ENCODE data around the gene SPAAR.

The SPAAR gene

DNA sequence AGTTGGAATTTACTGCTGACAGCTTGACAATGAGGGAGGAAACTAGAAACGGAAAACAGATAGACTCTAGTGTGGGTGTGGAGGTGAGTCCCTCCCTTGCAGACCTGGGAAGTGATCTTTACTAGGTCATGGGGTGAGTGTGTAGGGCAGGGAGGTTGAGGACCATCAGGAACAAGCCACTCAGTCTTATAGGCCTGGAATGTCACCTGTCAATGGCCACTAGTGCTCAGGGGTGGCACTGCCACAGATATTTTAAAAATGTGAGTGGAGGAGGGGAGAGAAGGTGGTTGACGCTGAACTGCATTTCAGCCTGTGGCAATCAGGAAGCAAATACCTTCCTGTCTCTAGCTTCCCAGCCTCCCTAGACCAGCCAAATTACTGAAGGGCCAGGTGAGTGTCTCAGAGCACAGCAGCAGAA, 39.6 kb downstream of the SPAAR start:
- Histone ChIP-seq H3K4me3 (ENCODE audit: low read length in 2 of 2) (no peak overlapping the region), H3K27ac (ENCODE audit: low read length) (no peak overlapping the region), H3K4me1 (ENCODE audit: control insufficient read depth, insufficient read depth, low read length) (peaks cover 4% of the 10 kb centered on the region), H3K9me3 (ENCODE audit: control insufficient read depth in 2 of 2, low read length in 2 of 2) (no peaks in the 10 kb centered on the region), H3K9ac (ENCODE audit: low read length in 2 of 2) (no peak overlapping the region), H3K36me3 (ENCODE audit: control insufficient read depth in 2 of 2, insufficient read depth in 2 of 2, low read length in 2 of 2) (no peaks in the 10 kb centered on the region), H3K27me3 (ENCODE audit: control insufficient read depth in 1 of 2, insufficient read depth in 2 of 2, low read length in 2 of 2) (peaks cover 2% of the 10 kb centered on the region in 2 donors)

DNA sequence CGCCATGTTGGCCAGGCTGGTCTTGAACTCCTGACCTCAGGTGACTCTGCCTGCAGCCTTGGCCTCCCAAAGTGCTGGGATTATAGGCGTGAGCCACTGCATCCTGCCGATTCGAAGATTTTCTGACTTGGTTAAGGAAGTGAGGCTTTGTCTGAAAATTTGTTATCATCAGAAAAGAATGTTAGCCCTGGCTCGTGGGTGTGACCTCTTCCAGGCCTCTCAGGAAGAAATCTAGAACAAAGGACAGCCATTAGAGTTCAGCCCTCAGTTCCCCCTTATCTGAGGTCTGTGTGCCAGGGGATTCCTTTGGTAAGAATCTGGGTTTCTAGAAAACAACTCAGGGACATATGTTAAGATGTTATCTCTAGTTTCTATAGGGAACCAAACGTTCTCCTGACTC, 42.4 kb downstream of the SPAAR start:
- Histone ChIP-seq H3K4me1 (ENCODE audit: control insufficient read depth, insufficient read depth, low read length) (peaks cover 4% of the 10 kb centered on the region), H3K36me3 (ENCODE audit: control insufficient read depth in 2 of 2, insufficient read depth in 2 of 2, low read length in 2 of 2) (no peaks in the 10 kb centered on the region), H3K9me3 (ENCODE audit: control insufficient read depth in 2 of 2, low read length in 2 of 2) (no peaks in the 10 kb centered on the region), H3K9ac (ENCODE audit: low read length in 2 of 2) (no peak overlapping the region), H3K27me3 (ENCODE audit: control insufficient read depth in 1 of 2, insufficient read depth in 2 of 2, low read length in 2 of 2) (peaks cover 2% of the 10 kb centered on the region in 2 donors), H3K4me3 (ENCODE audit: low read length in 2 of 2) (no peak overlapping the region), H3K27ac (ENCODE audit: low read length) (no peak overlapping the region)

DNA sequence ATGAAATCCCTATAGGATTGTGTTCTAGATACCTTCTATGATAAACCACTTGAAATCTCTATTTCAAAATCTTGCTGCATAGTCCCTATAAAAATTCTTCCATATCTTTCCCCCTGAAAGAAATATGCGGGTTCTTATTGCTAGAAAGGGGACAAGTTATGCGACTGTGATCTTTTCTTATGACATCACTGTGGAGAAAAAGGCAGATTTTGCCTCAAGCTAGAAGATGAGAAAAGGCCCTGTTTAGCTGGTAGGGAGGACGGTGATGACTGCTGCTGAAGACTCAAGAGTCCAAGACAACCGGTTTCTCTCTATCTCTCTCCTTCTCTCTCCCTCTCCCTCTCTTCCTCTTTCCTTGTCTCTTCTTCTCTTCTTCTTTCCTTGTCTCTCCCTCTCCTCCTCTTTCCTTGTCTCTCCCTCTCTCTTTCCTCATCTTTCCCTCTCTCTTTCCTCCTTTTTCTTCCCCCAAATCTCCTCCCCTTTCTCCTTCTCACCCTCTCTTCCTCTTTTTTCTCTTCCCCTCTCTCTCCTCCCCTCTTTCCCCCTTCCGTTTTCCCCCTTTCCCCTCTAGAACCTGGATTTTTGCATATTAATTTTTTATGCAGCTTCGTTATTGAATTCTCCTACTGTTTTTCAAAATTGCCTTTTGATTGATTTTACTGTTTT, 43.4 kb downstream of the SPAAR start:
- Histone ChIP-seq H3K4me1 (ENCODE audit: control insufficient read depth, insufficient read depth, low read length) (peaks cover 4% of the 10 kb centered on the region), H3K9me3 (ENCODE audit: control insufficient read depth in 2 of 2, low read length in 2 of 2) (no peaks in the 10 kb centered on the region), H3K36me3 (ENCODE audit: control insufficient read depth in 2 of 2, insufficient read depth in 2 of 2, low read length in 2 of 2) (no peaks in the 10 kb centered on the region), H3K9ac (ENCODE audit: low read length in 2 of 2) (no peak overlapping the region), H3K27ac (ENCODE audit: low read length) (no peak overlapping the region), H3K4me3 (ENCODE audit: low read length in 2 of 2) (no peak overlapping the region), H3K27me3 (ENCODE audit: control insufficient read depth in 1 of 2, insufficient read depth in 2 of 2, low read length in 2 of 2) (peaks cover 2 to 6% of the 10 kb centered on the region in 2 donors)

DNA sequence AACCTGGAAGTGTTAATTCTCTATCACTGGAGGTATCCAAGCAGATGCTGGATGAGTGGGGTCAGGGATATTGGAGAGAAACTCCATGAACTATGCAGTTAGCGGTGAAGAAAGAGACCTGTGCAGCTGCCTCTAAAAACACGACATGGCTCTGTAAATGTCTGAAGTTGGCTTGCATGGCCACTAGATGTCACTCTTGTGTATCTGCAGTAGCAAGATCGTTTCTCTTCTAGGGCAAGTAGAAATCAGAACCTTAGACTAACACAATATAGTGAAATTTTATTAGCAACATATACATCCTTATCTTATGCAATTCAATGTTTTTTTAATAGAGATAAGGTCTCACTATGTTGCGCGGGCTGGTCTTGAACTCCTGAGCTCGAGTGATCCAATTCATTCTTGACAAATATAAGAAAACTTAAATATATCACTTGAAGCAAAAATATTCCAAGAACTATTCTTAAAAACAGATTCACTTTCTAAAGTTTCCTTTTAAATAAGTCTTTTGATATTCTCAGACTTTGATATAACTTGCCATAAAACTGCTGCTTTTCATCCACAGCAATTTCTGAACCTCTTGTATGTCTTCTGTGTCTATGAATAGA, 45.8 kb downstream of the SPAAR start:
- Histone ChIP-seq H3K9me3 (ENCODE audit: control insufficient read depth in 2 of 2, low read length in 2 of 2) (no peaks in the 10 kb centered on the region), H3K27ac (ENCODE audit: low read length) (no peak overlapping the region), H3K4me3 (ENCODE audit: low read length in 2 of 2) (no peak overlapping the region), H3K9ac (ENCODE audit: low read length in 2 of 2) (no peak overlapping the region), H3K27me3 (ENCODE audit: control insufficient read depth in 1 of 2, insufficient read depth in 2 of 2, low read length in 2 of 2) (peaks cover 2 to 10% of the 10 kb centered on the region in 2 donors), H3K4me1 (ENCODE audit: control insufficient read depth, insufficient read depth, low read length) (no peaks in the 10 kb centered on the region), H3K36me3 (ENCODE audit: control insufficient read depth in 2 of 2, insufficient read depth in 2 of 2, low read length in 2 of 2) (no peaks in the 10 kb centered on the region)

DNA sequence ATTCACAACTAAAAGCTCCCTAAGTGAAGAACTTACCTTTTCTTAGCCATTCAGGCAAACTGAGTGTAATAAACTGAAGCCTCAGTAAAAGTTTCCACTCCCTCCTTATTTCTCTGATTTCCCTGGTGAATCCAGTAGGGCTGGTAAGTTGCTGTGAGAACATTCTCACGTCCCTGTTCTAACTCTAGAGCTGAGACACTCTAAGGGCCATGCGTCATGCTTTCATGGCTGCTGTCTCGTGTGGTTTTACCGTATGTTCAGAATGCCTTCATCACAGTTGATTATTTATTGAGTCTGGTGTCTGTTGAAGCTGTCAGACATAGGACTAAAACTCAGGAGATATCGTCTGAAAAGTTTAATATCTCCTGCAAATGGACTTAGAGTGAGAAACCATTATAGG, 47.4 kb downstream of the SPAAR start:
- Histone ChIP-seq H3K27me3 (ENCODE audit: control insufficient read depth in 1 of 2, insufficient read depth in 2 of 2, low read length in 2 of 2) (peaks cover 2 to 9% of the 10 kb centered on the region in 2 donors), H3K4me1 (ENCODE audit: control insufficient read depth, insufficient read depth, low read length) (no peaks in the 10 kb centered on the region), H3K9me3 (ENCODE audit: control insufficient read depth in 2 of 2, low read length in 2 of 2) (no peaks in the 10 kb centered on the region), H3K36me3 (ENCODE audit: control insufficient read depth in 2 of 2, insufficient read depth in 2 of 2, low read length in 2 of 2) (no peaks in the 10 kb centered on the region), H3K27ac (ENCODE audit: low read length) (no peak overlapping the region), H3K4me3 (ENCODE audit: low read length in 2 of 2) (no peak overlapping the region), H3K9ac (ENCODE audit: low read length in 2 of 2) (no peak overlapping the region)

DNA sequence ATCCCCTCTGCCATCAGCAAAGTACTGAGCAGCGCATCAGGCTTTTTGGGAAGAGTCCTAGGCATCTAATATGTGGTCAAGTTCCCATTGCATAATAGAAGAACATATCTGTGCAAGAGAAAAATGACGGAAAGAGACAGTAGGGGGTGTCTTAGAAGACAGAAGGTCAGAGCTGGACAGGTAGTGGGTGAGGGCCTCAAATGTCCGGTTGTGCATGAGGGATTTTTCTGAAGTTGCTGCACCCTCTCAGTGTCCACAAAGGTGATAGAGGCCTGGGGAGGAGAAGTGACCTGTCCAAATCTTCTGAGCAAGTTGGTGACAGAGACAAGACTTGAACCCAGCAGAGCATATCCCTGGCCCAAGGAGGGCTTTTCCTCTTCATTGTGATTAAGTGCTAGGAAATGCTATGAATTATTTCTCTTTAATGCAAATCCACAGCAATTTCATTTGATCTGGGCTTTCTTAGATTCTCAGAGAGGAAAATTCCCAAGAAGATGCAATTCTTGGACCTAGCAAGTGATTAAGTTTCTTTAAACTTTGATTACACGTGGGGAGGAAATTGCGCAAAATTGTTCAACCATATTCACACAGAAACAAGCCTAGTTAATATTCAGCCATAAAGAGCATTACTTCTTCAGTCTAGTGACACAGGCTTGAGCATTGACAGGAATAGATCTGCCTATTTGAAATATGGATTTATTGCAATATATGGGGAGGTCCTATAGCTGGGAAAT, 49.0 kb downstream of the SPAAR start, which contains the start of gene OR2S2:
Gene OR2S2 (minus strand): TSS at position 51 of the 734 bp plus-strand sequence. CDS start 56 bp downstream, outside the sequence.
- H3K27ac ChIP-seq (ENCODE audit: low read length): no peak within 1 kb of the TSS
- H3K27me3 ChIP-seq (ENCODE audit: control insufficient read depth in 1 of 2, insufficient read depth in 2 of 2, low read length in 2 of 2): peaks cover 2 to 7% of the 10 kb centered on the region in 2 donors
- H3K9me3 ChIP-seq (ENCODE audit: control insufficient read depth in 2 of 2, low read length in 2 of 2): no peaks in the 10 kb centered on the region
- H3K4me3 ChIP-seq (ENCODE audit: low read length in 2 of 2): no peak within 1 kb of the TSS
- no peaks in the 10 kb centered on the region for H3K36me3 ChIP-seq (ENCODE audit: control insufficient read depth in 2 of 2, insufficient read depth in 2 of 2, low read length in 2 of 2)
- no peak within 1 kb of the TSS for H3K9ac ChIP-seq (ENCODE audit: low read length in 2 of 2)
- peaks cover 4% of the 10 kb centered on the region for H3K4me1 ChIP-seq (ENCODE audit: control insufficient read depth, insufficient read depth, low read length)

DNA sequence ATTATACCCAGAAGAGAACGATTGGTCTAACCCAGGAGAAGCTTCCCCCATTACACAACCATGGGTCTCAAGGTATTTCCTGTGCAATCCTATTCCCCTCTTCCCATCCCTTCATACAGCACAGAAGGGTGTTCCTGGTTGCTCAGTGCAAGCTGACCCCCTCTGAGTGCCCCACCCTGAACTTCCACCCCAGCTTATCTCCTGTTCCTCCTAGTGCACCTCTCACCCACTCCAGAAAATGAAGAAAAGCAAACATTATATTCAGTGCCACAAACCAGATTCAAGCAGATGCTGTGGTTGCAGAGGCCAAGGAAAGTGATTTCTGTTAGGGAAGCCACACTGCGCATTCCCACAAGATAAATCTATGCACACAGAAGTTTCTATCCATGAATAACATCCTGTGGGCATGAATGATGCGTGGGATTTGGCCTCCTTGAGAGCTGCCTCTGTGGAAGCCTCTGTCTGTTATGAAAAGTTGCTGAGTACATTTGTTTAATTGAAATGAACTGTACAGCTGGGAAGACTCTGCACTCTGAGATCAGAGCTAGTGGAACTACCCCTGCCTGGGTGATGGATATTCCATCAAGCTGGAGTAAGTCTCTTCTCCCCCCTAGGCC, 50.9 kb downstream of the SPAAR start:
- Histone ChIP-seq H3K4me3 (ENCODE audit: low read length in 2 of 2) (no peak overlapping the region), H3K36me3 (ENCODE audit: control insufficient read depth in 2 of 2, insufficient read depth in 2 of 2, low read length in 2 of 2) (no peaks in the 10 kb centered on the region), H3K4me1 (ENCODE audit: control insufficient read depth, insufficient read depth, low read length) (peaks cover 4% of the 10 kb centered on the region), H3K9ac (ENCODE audit: low read length in 2 of 2) (no peak overlapping the region), H3K27me3 (ENCODE audit: control insufficient read depth in 1 of 2, insufficient read depth in 2 of 2, low read length in 2 of 2) (peaks cover 0 to 7% of the 10 kb centered on the region in 2 donors), H3K27ac (ENCODE audit: low read length) (no peak overlapping the region), H3K9me3 (ENCODE audit: control insufficient read depth in 2 of 2, low read length in 2 of 2) (no peaks in the 10 kb centered on the region)

Measured in stomach smooth muscle (tissue), 2 donors.